B cell (primary cell): ENCODE measurements around the gene CA5A. TPM values are rescaled to one million over a fixed set of nuclear protein-coding genes. Genes with fewer than 3 reads are reported as not detected.

Source experiments
- ATAC-seq: fragments of 200-7000 bp; cut with Tn5 transposase; one replicate; pipeline ENCODE4 v1.10.0; 2021; ENCODE audit warnings: low read depth, mild to moderate bottlenecking, moderate number of reproducible peaks, moderate library complexity
- CTCF ChIA-PET: fragments of 350-600 bp; sonication (Branson Sonifier 250); formaldehyde crosslinking; loops from one replicate; lab custom pipeline; 2021; ENCODE audit warnings: antibody characterized with exemption, inconsistent platforms; lab: Charles Lee
- POLR2A ChIA-PET: fragments of 350-600 bp; sonication (Branson Sonifier 250); formaldehyde crosslinking; loops from one replicate; lab custom pipeline; 2021; ENCODE audit warnings: antibody characterized with exemption; lab: Charles Lee
- DNase-seq: peaks from one replicate; pipeline ENCODE4 v3.0.0; 2013
- H2AFZ ChIP-seq: 2 replicates; pipeline ENCODE4 v1.6.1; 2012; ENCODE audit warnings: mild to moderate bottlenecking, low read depth, low read length; ENCODE audit not compliant: insufficient read depth, poor library complexity, severe bottlenecking
- H3K27ac ChIP-seq, 2 donors: 1 replicate in 1 of 2; 2 replicates in 1 of 2; pipeline ENCODE4 v1.5.1; 2012 to 2013; ENCODE audit warnings: low read length in 2 of 2, mild to moderate bottlenecking in 2 of 2, moderate library complexity in 1 of 2
- H3K27me3 ChIP-seq, 4 experiments: fragments of 200-600 bp in 1 of 4; sonication (generic) in 1 of 4; replicated peaks in 1 of 4; 1 replicate in 2 of 4; 2 replicates in 2 of 4; pipeline versions ENCODE4 v1.6.1 to v1.7.0; 2013 to 2016; ENCODE audit warnings: low read length in 3 of 4, mild to moderate bottlenecking in 2 of 4, mixed read lengths in 1 of 4, moderate library complexity in 1 of 4; ENCODE audit not compliant: insufficient read depth in 4 of 4, control insufficient read depth in 3 of 4; ENCODE audit errors: control extremely low read depth in 1 of 4
- H3K36me3 ChIP-seq, 2 experiments: replicated peaks in 1 of 2; 1 replicate in 1 of 2; 2 replicates in 1 of 2; pipeline versions ENCODE4 v1.6.1 to v1.7.1; 2013; ENCODE audit warnings: low read length in 1 of 2; ENCODE audit not compliant: insufficient read depth in 2 of 2, control insufficient read depth in 1 of 2; ENCODE audit errors: control extremely low read depth in 1 of 2, extremely low read depth in 1 of 2
- H3K4me1 ChIP-seq, 2 donors: fragments of 200-600 bp in 1 of 2; sonication (generic) in 1 of 2; 1 replicate in 1 of 2; 2 replicates in 1 of 2; pipeline versions ENCODE4 v1.5.1 to v1.6.1; 2013 to 2017; ENCODE audit warnings: low read length in 2 of 2; ENCODE audit not compliant: control insufficient read depth in 2 of 2, insufficient read depth in 2 of 2
- H3K4me2 ChIP-seq: replicated peaks from 2 replicates; pipeline ENCODE3; 2012; ENCODE audit warnings: mild to moderate bottlenecking, low read depth, low read length; ENCODE audit not compliant: poor library complexity, severe bottlenecking
- H3K4me3 ChIP-seq, 5 experiments: fragments of 200-600 bp in 1 of 5; sonication (generic) in 1 of 5; 1 replicate in 3 of 5; 2 replicates in 2 of 5; pipeline versions ENCODE4 v1.5.1 to v1.7.0; 2011 to 2016; ENCODE audit warnings: low read length in 4 of 5, mild to moderate bottlenecking in 4 of 5, low read depth in 2 of 5, control low read depth in 1 of 5, moderate library complexity in 1 of 5; ENCODE audit not compliant: insufficient read depth in 1 of 5; ENCODE audit errors: control extremely low read depth in 1 of 5, extremely low read depth in 1 of 5
- H3K79me2 ChIP-seq: fragments of 200-600 bp; sonication (generic); one replicate; pipeline ENCODE4 v1.6.0; 2016; ENCODE audit warnings: low read length; ENCODE audit not compliant: control insufficient read depth, insufficient read depth
- H3K9ac ChIP-seq: fragments of 200-600 bp; sonication (generic); 2 replicates; pipeline ENCODE4 v1.6.1; 2017; ENCODE audit warnings: mild to moderate bottlenecking, low read length, moderate library complexity
- H3K9me3 ChIP-seq, 3 donors: one replicate each; pipeline versions ENCODE4 v1.6.1 to v1.7.1; 2013; ENCODE audit warnings: low read length in 2 of 3; ENCODE audit not compliant: control insufficient read depth in 2 of 3, insufficient read depth in 1 of 3; ENCODE audit errors: control extremely low read depth in 1 of 3
- H4K20me1 ChIP-seq: 2 replicates; pipeline ENCODE4 v1.6.0; 2012; ENCODE audit warnings: mild to moderate bottlenecking, low read length; ENCODE audit not compliant: insufficient read depth, control insufficient read depth, poor library complexity, severe bottlenecking
- H3K27ac Mint-ChIP-seq: one replicate; pipeline ENCODE4 v1.8.0; 2021; ENCODE audit warnings: mixed read lengths
- H3K27me3 Mint-ChIP-seq: one replicate; pipeline ENCODE4 v1.8.0; 2021; ENCODE audit warnings: mixed read lengths
- H3K4me1 Mint-ChIP-seq: one replicate; pipeline ENCODE4 v1.8.0; 2021; ENCODE audit warnings: mixed read lengths
- H3K4me3 Mint-ChIP-seq: one replicate; pipeline ENCODE4 v1.8.0; 2021; ENCODE audit warnings: mixed read lengths
- H3K9me3 Mint-ChIP-seq: one replicate; pipeline ENCODE4 v1.8.0; 2022; ENCODE audit warnings: mixed read lengths; ENCODE audit not compliant: insufficient read depth
- CTCF ChIP-seq: fragments of 200-600 bp; IDR thresholded peaks from one replicate; pipeline ENCODE4 v1.8.0; 2022; ENCODE audit warnings: antibody characterized with exemption, mild to moderate bottlenecking
- EZH2 ChIP-seq: IDR thresholded peaks from 2 replicates; pipeline ENCODE4 v1.6.1; 2012; ENCODE audit warnings: borderline replicate concordance, low read depth, mild to moderate bottlenecking, moderate library complexity, low read length; ENCODE audit not compliant: insufficient read depth, poor library complexity, severe bottlenecking
- WGBS: methylation state at CpG from one replicate; pipeline ENCODE4 v1.1.5; 2013; ENCODE audit warnings: missing lambda C conversion rate; ENCODE audit not compliant: insufficient coverage; 5-methylcytosine and 5-hydroxymethylcytosine counted together
- intact Hi-C: fragments of 100-400 bp; cut with micrococcal nuclease; formaldehyde crosslinking; loops from one replicate; pipeline ENCODE4 v1.10.0; 2022
- polyA plus RNA-seq: library from polyadenylated mRNA; depleted of rRNA; stranded (reverse); fragments of >200 nt; gene quantifications from 2 replicates; pipeline ENCODE4 v1.2.3, GENCODE V29; 2012
- total RNA-seq, 2 donors: library from RNA; stranded (reverse); fragments of 120-200 nt in 1 of 2; gene quantifications; 1 replicate in 1 of 2; 2 replicates in 1 of 2; pipeline versions ENCODE4 v1.2.3 to v1.2.4, GENCODE V29; 2013 to 2022

Gene CA5A
- total and polyA plus RNA-seq, 2 donors (not counting 1 experiment from before 2014, with no cell fraction given): 0.27 TPM; not detected in 1

DNA sequence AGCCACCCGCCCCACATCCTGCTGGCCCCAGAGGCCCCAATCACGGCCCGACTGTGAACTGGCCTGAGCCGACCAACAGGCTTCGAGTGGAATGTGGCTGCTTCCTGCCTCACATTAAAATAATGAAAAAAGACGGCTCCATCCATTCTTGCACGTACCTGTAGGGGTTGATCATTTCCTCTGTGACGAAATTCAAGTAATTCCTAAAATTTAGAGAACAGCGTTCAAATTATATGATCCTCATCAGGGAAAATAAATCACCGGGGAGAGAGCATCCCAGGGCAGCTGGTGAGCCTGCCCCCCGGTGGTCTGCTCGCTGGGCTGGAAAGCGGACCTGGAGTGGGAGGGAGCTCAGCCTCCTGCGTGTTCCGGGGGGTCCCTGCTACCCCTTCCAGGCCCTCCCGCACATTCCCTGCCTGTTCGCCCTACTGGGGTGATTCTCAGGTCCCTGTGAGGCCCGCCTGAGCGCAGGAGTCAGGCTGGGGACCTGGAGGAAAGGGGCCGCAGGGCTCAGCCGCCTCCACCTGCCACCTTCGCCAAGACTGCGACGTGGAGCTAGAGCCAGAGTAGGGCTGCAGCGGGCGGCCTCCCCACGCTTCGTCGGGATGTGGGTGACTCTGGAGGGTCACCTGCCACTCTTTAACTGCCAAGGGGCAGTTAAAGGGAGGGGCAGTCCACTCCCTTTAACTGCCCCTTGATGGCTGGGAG is 95.9 kb downstream of the CA5A start:
- Histone ChIP-seq H3K4me1 (peaks cover 0 to 18% of the 10 kb centered on the region in 2 donors), H3K36me3 (peaks cover 0 to 20% of the 10 kb centered on the region in 2 experiments), H3K79me2 (peaks cover 12% of the 10 kb centered on the region), H4K20me1 (no peaks in the 10 kb centered on the region), H2AFZ (no peak overlapping the region), H3K4me3 (no peak overlapping the region), H3K9ac (no peak overlapping the region), H3K27ac (no peak overlapping the region), H3K27me3 (no peaks in the 10 kb centered on the region), H3K4me2 (no peak overlapping the region), H3K9me3 (no peaks in the 10 kb centered on the region)
- ATAC-seq: no peak
- TF ChIP-seq CTCF: no peak
- TF ChIP-seq EZH2: no peak
- no peak for DNase-seq
- Mint-ChIP-seq H3K27ac (no peak overlapping the region), H3K27me3 (no peaks in the 10 kb centered on the region), H3K9me3 (no peaks in the 10 kb centered on the region), H3K4me1 (peaks cover 10% of the 10 kb centered on the region), H3K4me3 (no peak overlapping the region)
- intact Hi-C loops: no loop called here
- 95% methylated on average over 26 of the region's 29 CpGs for WGBS
- POLR2A ChIA-PET: no interaction called here
- CTCF ChIA-PET: interaction anchor here (1.6 kb wide), 1 partner anchor 10 kb away, joined by 4 read pairs; no protein-coding TSS in a partner anchor

GRCh38 chr16:87839542-87840270 is 96.6 kb downstream of the CA5A start:
- CTCF ChIA-PET: interaction anchor here (0.8 kb wide), 2 partner anchors 10 to 549 kb away, joined by 3 read pairs; no protein-coding TSS in a partner anchor
- no peaks in the 10 kb centered on the region for H3K9me3 Mint-ChIP-seq
- WGBS: 95% methylated on average over 34 of the region's 34 CpGs

More at GRCh38 chr16:87839542-87840270, 96.6 kb downstream of the CA5A start:
- no peak overlapping the region for H3K4me2 ChIP-seq
- H3K79me2 ChIP-seq: peaks cover 11% of the 10 kb centered on the region
- Mint-ChIP-seq H3K27me3 (no peaks in the 10 kb centered on the region), H3K27ac (no peak overlapping the region), H3K4me1 (peaks cover 10% of the 10 kb centered on the region), H3K4me3 (no peak overlapping the region)
- peaks cover 0 to 20% of the 10 kb centered on the region in 2 experiments for H3K36me3 ChIP-seq
- no peaks in the 10 kb centered on the region for H4K20me1 ChIP-seq
- no peak overlapping the region for H3K4me3 ChIP-seq
- no peaks in the 10 kb centered on the region for H3K27me3 ChIP-seq
- POLR2A ChIA-PET: no interaction called here
- intact Hi-C loops: no loop called here
- no peaks in the 10 kb centered on the region for H3K9me3 ChIP-seq
- H3K4me1 ChIP-seq: peaks cover 0 to 18% of the 10 kb centered on the region in 2 donors
- no peak overlapping the region for H3K27ac ChIP-seq
- DNase-seq (no peak), ATAC-seq (no peak)
- no peak overlapping the region for H3K9ac ChIP-seq
- no peak for TF ChIP-seq CTCF
- TF ChIP-seq EZH2: no peak
- no peak overlapping the region for H2AFZ ChIP-seq
